ENCODE data around the gene TNNT1. TPM values are rescaled to one million over a fixed set of nuclear protein-coding genes. Genes with fewer than 3 reads are reported as not detected.
A peak's percentile ranks its signal among the peaks of the same experiment; 100 is the strongest.
"Not testable (repeated sequence)": the region's sequence is repeated elsewhere in the genome, so short reads cannot be mapped to it uniquely, and the experiment has no call there.

TNNT1 gene
- total RNA-seq, 4 donors from 2014 or later: 2.5 to 9.3 TPM; not detected in 2

GRCh38 chr19:55109527-55110291 is 39.3 kb downstream of the TNNT1 start:
- Histone ChIP-seq H3K27ac (peak overlapping the region in 1 of 2 donors; percentile 100), H3K4me1 (peaks cover 9 to 27% of the 10 kb centered on the region in 2 donors)

GRCh38 chr19:55107252-55107651 is 41.8 kb downstream of the TNNT1 start:
- H3K27me3 ChIP-seq; intact Hi-C loops (cut with DNase I; ENCODE audit: low total_unique reads); H3K4me1 ChIP-seq; H3K9me3 ChIP-seq; H3K4me3 ChIP-seq; H3K27ac ChIP-seq; DNase-seq; H3K36me3 ChIP-seq: not testable (repeated sequence)

More at GRCh38 chr19:55109527-55110291, 39.3 kb downstream of the TNNT1 start:
- peak in 1 of 2 donors; percentile 20 for DNase-seq
- intact Hi-C loops (cut with DNase I; ENCODE audit: low total_unique reads): loop anchor here (10.0 kb wide), 1 partner anchor 535 kb away; the partner anchor contains the start of genes CCDC106, ZNF580 and ZNF581
- H3K36me3 ChIP-seq: no peaks in the 10 kb centered on the region
- no peaks in the 10 kb centered on the region for H3K27me3 ChIP-seq
- TF ChIP-seq CTCF (IDR thresholded peaks at IDR 0.05) (no peak), POLR2A (IDR thresholded peaks at IDR 0.05) (no peak)
- no peaks in the 10 kb centered on the region for H3K9me3 ChIP-seq
- no peak overlapping the region for H3K4me3 ChIP-seq

- H3K4me3 ChIP-seq: no peak overlapping the region
- intact Hi-C loops (cut with DNase I; ENCODE audit: low total_unique reads): no loop called here
- no peak for DNase-seq
- TF ChIP-seq POLR2A (IDR thresholded peaks at IDR 0.05) (no peak), CTCF (IDR thresholded peaks at IDR 0.05) (no peak)
- no peak overlapping the region for H3K27ac ChIP-seq
- no peaks in the 10 kb centered on the region for H3K9me3 ChIP-seq
- H3K4me1 ChIP-seq: peaks cover 0 to under 1% of the 10 kb centered on the region in 2 donors
- no peaks in the 10 kb centered on the region for H3K27me3 ChIP-seq
- no peaks in the 10 kb centered on the region for H3K36me3 ChIP-seq
Observed at GRCh38 chr19:55106591-55106990, 42.4 kb downstream of the TNNT1 start.

- intact Hi-C loops (cut with DNase I; ENCODE audit: low total_unique reads): no loop called here
- H3K27ac ChIP-seq: no peak overlapping the region
- no peak for DNase-seq
- no peaks in the 10 kb centered on the region for H3K27me3 ChIP-seq
- no peak overlapping the region for H3K4me3 ChIP-seq
- H3K9me3 ChIP-seq: no peaks in the 10 kb centered on the region
- H3K36me3 ChIP-seq: no peaks in the 10 kb centered on the region
- TF ChIP-seq CTCF (IDR thresholded peaks at IDR 0.05): no peak
- H3K4me1 ChIP-seq: no peaks in the 10 kb centered on the region
Observed at GRCh38 chr19:55105237-55105636, 43.8 kb downstream of the TNNT1 start.

GRCh38 chr19:55103190-55103589 is 45.8 kb downstream of the TNNT1 start:
- no peaks in the 10 kb centered on the region for H3K36me3 ChIP-seq
- no peaks in the 10 kb centered on the region for H3K27me3 ChIP-seq
- intact Hi-C loops (cut with DNase I; ENCODE audit: low total_unique reads): no loop called here
- TF ChIP-seq CTCF (IDR thresholded peaks at IDR 0.05) (no peak), POLR2A (IDR thresholded peaks at IDR 0.05) (no peak)
- H3K27ac ChIP-seq: no peak overlapping the region
- H3K9me3 ChIP-seq: no peaks in the 10 kb centered on the region
- H3K4me1 ChIP-seq: no peaks in the 10 kb centered on the region
- DNase-seq: no peak
- no peak overlapping the region for H3K4me3 ChIP-seq
